Thymus (tissue), 11 donors: ENCODE data around the gene TTC33. TPM values are rescaled to one million over a fixed set of nuclear protein-coding genes. Genes with fewer than 3 reads are reported as not detected.

ENCODE experiments used
- DNase-seq, 9 donors: peaks; one replicate each; pipeline ENCODE4 v3.0.0-alpha.2; 2013; ENCODE audit warnings: low spot score in 9 of 9, low read depth in 6 of 9, missing footprints in 1 of 9
- H3K27ac ChIP-seq, 2 donors: one replicate each; pipeline ENCODE4 v1.5.1; 2013; ENCODE audit warnings: control low read depth in 1 of 2, low read depth in 1 of 2, low read length in 1 of 2, mild to moderate bottlenecking in 1 of 2, moderate library complexity in 1 of 2
- H3K27me3 ChIP-seq, 2 donors: one replicate each; pipeline ENCODE4 v1.5.1; 2013; ENCODE audit warnings: low read length in 1 of 2; ENCODE audit not compliant: control insufficient read depth in 2 of 2, insufficient read depth in 1 of 2
- H3K36me3 ChIP-seq, 2 donors: one replicate each; pipeline ENCODE4 v1.5.1; 2013; ENCODE audit warnings: low read length in 1 of 2, mild to moderate bottlenecking in 1 of 2, moderate library complexity in 1 of 2; ENCODE audit not compliant: control insufficient read depth in 2 of 2, insufficient read depth in 2 of 2
- H3K4me1 ChIP-seq, 2 donors: one replicate each; pipeline ENCODE4 v1.5.1; 2013; ENCODE audit warnings: low read length in 2 of 2; ENCODE audit not compliant: control insufficient read depth in 2 of 2, insufficient read depth in 2 of 2
- H3K4me3 ChIP-seq, 2 donors: one replicate each; pipeline ENCODE4 v1.5.1; 2013; ENCODE audit warnings: low read length in 2 of 2, control low read depth in 1 of 2, mild to moderate bottlenecking in 1 of 2
- H3K9me3 ChIP-seq, 2 donors: one replicate each; pipeline ENCODE4 v1.5.1; 2013; ENCODE audit warnings: low read length in 1 of 2, mild to moderate bottlenecking in 1 of 2; ENCODE audit not compliant: control insufficient read depth in 2 of 2, insufficient read depth in 1 of 2
- WGBS: extraction: QIAGEN DNeasy Blood & Tissue Kit; methylation state at CpG from one replicate; pipeline ENCODE4 v1.1.7; 2013; 5-methylcytosine and 5-hydroxymethylcytosine counted together
- polyA plus RNA-seq: library from polyadenylated mRNA; stranded (reverse); fragments of 200-250 nt; gene quantifications from one replicate; pipeline ENCODE4 v1.2.3, GENCODE V29; 2013
- total RNA-seq: library from RNA; stranded (reverse); fragments of 120-200 nt; gene quantifications from one replicate; pipeline ENCODE4 v1.2.4, GENCODE V29; 2013
- donor health status: healthy.

The TTC33 gene
- total and polyA plus RNA-seq, 2 donors = 13.4 to 34.5 TPM

- Histone ChIP-seq H3K4me3 (no peak overlapping the region), H3K36me3 (peaks cover 0 to 7% of the 10 kb centered on the region in 2 donors), H3K4me1 (no peaks in the 10 kb centered on the region), H3K27me3 (no peaks in the 10 kb centered on the region), H3K27ac (no peak overlapping the region), H3K9me3 (no peaks in the 10 kb centered on the region)
- no peak for DNase-seq
- 94% methylated on average over 1 of the region's 1 CpG for WGBS
These were observed 28.4 kb upstream of the TTC33 start for GRCh38 chr5:40784027-40784653.

- H3K36me3 ChIP-seq = no peaks in the 10 kb centered on the region
- no peaks in the 10 kb centered on the region for H3K27me3 ChIP-seq
- H3K4me3 ChIP-seq = no peak overlapping the region
- H3K27ac ChIP-seq = no peak overlapping the region
- no peak for DNase-seq
- no peaks in the 10 kb centered on the region for H3K4me1 ChIP-seq
- H3K9me3 ChIP-seq = no peaks in the 10 kb centered on the region
These were observed 26.2 kb upstream of the TTC33 start for GRCh38 chr5:40781843-40782409.

GRCh38 chr5:40780858-40781257, 25.1 kb upstream of the TTC33 start:
- DNase-seq = no peak
- Histone ChIP-seq H3K27ac (no peak overlapping the region), H3K36me3 (peaks cover 0 to 8% of the 10 kb centered on the region in 2 donors), H3K4me1 (no peaks in the 10 kb centered on the region), H3K4me3 (no peak overlapping the region), H3K27me3 (no peaks in the 10 kb centered on the region), H3K9me3 (no peaks in the 10 kb centered on the region)
- WGBS = 99% methylated on average over 3 of the region's 3 CpGs

- Histone ChIP-seq H3K27ac (no peak overlapping the region), H3K4me1 (no peaks in the 10 kb centered on the region)
- 98% methylated on average over 5 of the region's 5 CpGs for WGBS
These were observed 24.4 kb upstream of the TTC33 start for GRCh38 chr5:40780199-40780598.

GRCh38 chr5:40779561-40779960, 23.8 kb upstream of the TTC33 start:
- DNase-seq = no peak
- Histone ChIP-seq H3K4me1 (no peaks in the 10 kb centered on the region), H3K27ac (no peak overlapping the region), H3K27me3 (no peaks in the 10 kb centered on the region), H3K36me3 (peaks cover 0 to 19% of the 10 kb centered on the region in 2 donors), H3K4me3 (no peak overlapping the region), H3K9me3 (no peaks in the 10 kb centered on the region)
- 97% methylated on average over 6 of the region's 6 CpGs for WGBS

More at GRCh38 chr5:40780199-40780598, 24.4 kb upstream of the TTC33 start:
- Histone ChIP-seq H3K27me3 (no peaks in the 10 kb centered on the region), H3K4me3 (no peak overlapping the region), H3K9me3 (no peaks in the 10 kb centered on the region), H3K36me3 (peaks cover 0 to 14% of the 10 kb centered on the region in 2 donors)
- no peak for DNase-seq

- Histone ChIP-seq H3K4me1 (no peaks in the 10 kb centered on the region), H3K4me3 (no peak overlapping the region), H3K36me3 (peaks cover 4 to 21% of the 10 kb centered on the region in 2 donors), H3K27me3 (no peaks in the 10 kb centered on the region), H3K9me3 (no peaks in the 10 kb centered on the region), H3K27ac (no peak overlapping the region)
- no peak for DNase-seq
- 97% methylated on average over 1 of the region's 1 CpG for WGBS
These were observed 22.4 kb upstream of the TTC33 start for GRCh38 chr5:40778133-40778532.

- Histone ChIP-seq H3K27me3 (no peaks in the 10 kb centered on the region), H3K9me3 (no peaks in the 10 kb centered on the region), H3K36me3 (peaks cover 4 to 22% of the 10 kb centered on the region in 2 donors), H3K4me1 (no peaks in the 10 kb centered on the region), H3K27ac (no peak overlapping the region), H3K4me3 (no peak overlapping the region)
- DNase-seq = no peak
- WGBS = 97% methylated on average over 1 of the region's 1 CpG
These were observed 20.9 kb upstream of the TTC33 start for GRCh38 chr5:40776658-40776977.

GRCh38 chr5:40775846-40776657, 20.3 kb upstream of the TTC33 start:
- no peak overlapping the region for H3K27ac ChIP-seq
- H3K27me3 ChIP-seq = no peaks in the 10 kb centered on the region
- 97% methylated on average over 6 of the region's 6 CpGs for WGBS
- H3K4me3 ChIP-seq = no peak overlapping the region
- no peaks in the 10 kb centered on the region for H3K9me3 ChIP-seq
- no peak for DNase-seq
- H3K4me1 ChIP-seq = no peaks in the 10 kb centered on the region
- peaks cover 4 to 26% of the 10 kb centered on the region in 2 donors for H3K36me3 ChIP-seq

GRCh38 chr5:40775085-40775845, 19.5 kb upstream of the TTC33 start:
- Histone ChIP-seq H3K4me3 (no peak overlapping the region), H3K9me3 (no peaks in the 10 kb centered on the region), H3K27me3 (no peaks in the 10 kb centered on the region), H3K27ac (no peak overlapping the region), H3K36me3 (peaks cover 4 to 30% of the 10 kb centered on the region in 2 donors), H3K4me1 (no peaks in the 10 kb centered on the region)
- no peak for DNase-seq
- 97% methylated on average over 4 of the region's 4 CpGs for whole genome bisulfite sequencing
